Caco-2 (cell line): Measurements from ENCODE around the gene DRC1. TPM values are rescaled to one million over a fixed set of nuclear protein-coding genes. Genes with fewer than 3 reads are reported as not detected.

ENCODE experiments used
- BruUV-seq: library from RNA; stranded (reverse); fragments of 400-500 nt; replicated peaks from 2 replicates; lab custom pipeline; 2021; lab: Mats Ljungman, UMichigan
- CTCF ChIA-PET: fragments of 300-600 bp; sonication (Branson Sonifier 250); formaldehyde crosslinking; loops from one replicate; lab custom pipeline; 2022; ENCODE audit warnings: antibody characterized with exemption; lab: Charles Lee
- POLR2A ChIA-PET: fragments of 300-600 bp; sonication (Branson Sonifier 250); formaldehyde crosslinking; loops from one replicate; lab custom pipeline; 2022; ENCODE audit warnings: antibody characterized with exemption; lab: Charles Lee
- DNase-seq, 2 experiments: peaks; one replicate each; pipeline versions ENCODE4 v3.0.0 to v3.0.0-alpha.2; 2020 to 2022
- H3K27me3 ChIP-seq: replicated peaks from 2 replicates; pipeline ENCODE4 v1.6.0; 2011; ENCODE audit warnings: low read length; ENCODE audit not compliant: control insufficient read depth, insufficient read depth
- H3K36me3 ChIP-seq: 2 replicates; pipeline ENCODE4 v1.5.1; 2011; ENCODE audit warnings: low read length; ENCODE audit not compliant: control insufficient read depth, insufficient read depth
- H3K4me1 ChIP-seq: fragments of 250-450 bp; sonication (Bioruptor Pico); 2 replicates; pipeline ENCODE4 v1.5.1; 2020; ENCODE audit warnings: mild to moderate bottlenecking
- H3K4me3 ChIP-seq: 2 replicates; pipeline ENCODE4 v1.5.1; 2011; ENCODE audit warnings: low read depth, mild to moderate bottlenecking, control low read depth, low read length
- H3K9me3 ChIP-seq: fragments of 250-450 bp; sonication (Bioruptor Pico); 2 replicates; pipeline ENCODE4 v1.5.1; 2020; ENCODE audit warnings: mild to moderate bottlenecking, moderate library complexity
- H3K27ac Mint-ChIP-seq: one replicate; pipeline ENCODE4 v1.8.0; 2022; ENCODE audit warnings: mixed read lengths; ENCODE audit not compliant: unreplicated experiment
- H3K27me3 Mint-ChIP-seq: one replicate; pipeline ENCODE4 v1.8.0; 2022; ENCODE audit warnings: mixed read lengths; ENCODE audit not compliant: insufficient read depth, unreplicated experiment
- H3K36me3 Mint-ChIP-seq: one replicate; pipeline ENCODE4 v1.8.0; 2022; ENCODE audit warnings: mild to moderate bottlenecking, mixed read lengths; ENCODE audit not compliant: insufficient read depth, unreplicated experiment
- H3K4me1 Mint-ChIP-seq: one replicate; pipeline ENCODE4 v1.8.0; 2022; ENCODE audit warnings: low read depth, mixed read lengths; ENCODE audit not compliant: unreplicated experiment
- H3K4me3 Mint-ChIP-seq: one replicate; pipeline ENCODE4 v1.8.0; 2022; ENCODE audit warnings: mild to moderate bottlenecking, moderate library complexity, mixed read lengths; ENCODE audit not compliant: unreplicated experiment
- H3K9me3 Mint-ChIP-seq: one replicate; pipeline ENCODE4 v1.8.0; 2022; ENCODE audit warnings: mixed read lengths; ENCODE audit not compliant: unreplicated experiment
- CTCF ChIP-seq, 2 experiments: fragments of 200-600 bp in 1 of 2; IDR thresholded peaks; 1 replicate in 1 of 2; 2 replicates in 1 of 2; pipeline versions ENCODE4 v1.5.1 to v1.8.0; 2011 to 2022; ENCODE audit warnings: antibody characterized with exemption in 1 of 2, control low read depth in 1 of 2, inconsistent platforms in 1 of 2, low read depth in 1 of 2, low read length in 1 of 2, mild to moderate bottlenecking in 1 of 2, moderate library complexity in 1 of 2; ENCODE audit not compliant: insufficient read depth in 1 of 2, severe bottlenecking in 1 of 2, unreplicated experiment in 1 of 2
- intact Hi-C: fragments of 100-400 bp; cut with micrococcal nuclease; formaldehyde crosslinking; loops from one replicate; pipeline ENCODE4 v1.10.0; 2022; ENCODE audit not compliant: unreplicated experiment
- total RNA-seq: library from RNA; stranded (reverse); gene quantifications from 2 replicates; pipeline ENCODE4 v1.2.3, GENCODE V29; 2022

The DRC1 gene
- total RNA-seq, 1 experiment from 2014 or later, result 1.1 TPM

- no peak for DNase-seq
- Mint-ChIP-seq H3K4me1 (peaks cover 32% of the 10 kb centered on the region), H3K36me3 (peaks cover 5% of the 10 kb centered on the region), H3K9me3 (no peaks in the 10 kb centered on the region), H3K4me3 (no peak overlapping the region), H3K27me3 (no peaks in the 10 kb centered on the region), H3K27ac (peak overlapping the region; percentile 83)
- ChIA-PET CTCF (interaction anchor here (0.6 kb wide), 1 partner anchor 51 kb away, joined by 3 read pairs; no protein-coding TSS in a partner anchor), POLR2A (no interaction called here)
- Histone ChIP-seq H3K4me3 (no peak overlapping the region), H3K4me1 (peaks cover 48% of the 10 kb centered on the region), H3K36me3 (no peaks in the 10 kb centered on the region), H3K27me3 (no peaks in the 10 kb centered on the region), H3K9me3 (no peaks in the 10 kb centered on the region)
- TF ChIP-seq CTCF (IDR thresholded peaks at IDR 0.05; ENCODE audit: insufficient read depth in 1 of 2, low read depth in 1 of 2, low read length in 1 of 2, severe bottlenecking in 1 of 2, unreplicated experiment in 1 of 2), result no peak
- intact Hi-C loops, result no loop called here
- BruUV-seq, result no TSS peak
Measured at GRCh38 chr2:26453421-26454329, 52.0 kb downstream of the DRC1 start.

GRCh38 chr2:26454561-26455001 lies 52.9 kb downstream of the DRC1 start:
- H3K9me3 ChIP-seq, result no peaks in the 10 kb centered on the region
- CTCF ChIA-PET, result no interaction called here
- intact Hi-C loops, result no loop called here
- DNase-seq, result no peak
- peaks cover 53% of the 10 kb centered on the region for H3K4me1 ChIP-seq
- H3K36me3 ChIP-seq, result no peaks in the 10 kb centered on the region
- Mint-ChIP-seq H3K27ac (peak overlapping the region; percentile 83), H3K4me3 (no peak overlapping the region), H3K4me1 (peaks cover 33% of the 10 kb centered on the region), H3K27me3 (no peaks in the 10 kb centered on the region), H3K9me3 (no peaks in the 10 kb centered on the region), H3K36me3 (peaks cover 5% of the 10 kb centered on the region)
- POLR2A ChIA-PET, result no interaction called here
- no peak for TF ChIP-seq CTCF (IDR thresholded peaks at IDR 0.05; ENCODE audit: insufficient read depth in 1 of 2, low read depth in 1 of 2, low read length in 1 of 2, severe bottlenecking in 1 of 2, unreplicated experiment in 1 of 2)
- no peak overlapping the region for H3K4me3 ChIP-seq
- no TSS peak for BruUV-seq
- H3K27me3 ChIP-seq, result no peaks in the 10 kb centered on the region

- Histone ChIP-seq H3K9me3 (no peaks in the 10 kb centered on the region), H3K4me1 (peaks cover 53% of the 10 kb centered on the region), H3K27me3 (no peaks in the 10 kb centered on the region), H3K36me3 (no peaks in the 10 kb centered on the region), H3K4me3 (no peak overlapping the region)
- H3K4me1 Mint-ChIP-seq, result peaks cover 38% of the 10 kb centered on the region
- no peak for TF ChIP-seq CTCF (IDR thresholded peaks at IDR 0.05; ENCODE audit: insufficient read depth in 1 of 2, low read depth in 1 of 2, low read length in 1 of 2, severe bottlenecking in 1 of 2, unreplicated experiment in 1 of 2)
- H3K27me3 Mint-ChIP-seq, result no peaks in the 10 kb centered on the region
- DNase-seq, result no peak
- BruUV-seq, result no TSS peak
- H3K36me3 Mint-ChIP-seq, result peaks cover 5% of the 10 kb centered on the region
- CTCF ChIA-PET, result no interaction called here
- POLR2A ChIA-PET, result no interaction called here
- intact Hi-C loops, result no loop called here
- no peak overlapping the region for H3K4me3 Mint-ChIP-seq
- H3K9me3 Mint-ChIP-seq, result no peaks in the 10 kb centered on the region
- peak overlapping the region; percentile 83 for H3K27ac Mint-ChIP-seq
Measured at GRCh38 chr2:26455037-26455669, 53.4 kb downstream of the DRC1 start.
